ENCODE measurements around the gene KLK4. TPM values are rescaled to one million over a fixed set of nuclear protein-coding genes. Genes with fewer than 3 reads are reported as not detected.

The KLK4 gene
- not detected in 2 replicates for polyA plus RNA-seq (2012; rRNA removed)
- not detected in 2 replicates for polyA plus RNA-seq (2012; cell fraction: cytosol; rRNA removed)
- polyA plus RNA-seq (2012; cell fraction: nucleus; rRNA removed): not detected in 2 replicates

GRCh38 chr19:50911206-50912101 lies at the start of gene KLK4:
KLK4 (minus strand) TSS chr19:50911395; CDS start chr19:50910738, 657 bp downstream.
- CTCF ChIA-PET: interaction anchor here (1.3 to 2.2 kb wide), 2 partner anchors 11 to 128 kb away, joined by 3 to 16 read pairs; no protein-coding TSS in a partner anchor
- H4K20me1 ChIP-seq (ENCODE audit: insufficient read depth): no peaks in the 10 kb centered on the region
- H3K36me3 ChIP-seq (replicated peaks in 1 of 2; ENCODE audit: control insufficient read depth in 1 of 2, insufficient read depth in 2 of 2, low read length in 1 of 2): no peaks in the 10 kb centered on the region
- WGBS (ENCODE audit: low lambda C conversion rate): 6% methylated on average over 8 of the region's 9 CpGs
- no peak for DNase-seq
- no peaks in the 10 kb centered on the region for H3K9me2 ChIP-seq
- no peak within 1 kb of the TSS for H3K4me2 ChIP-seq
- H3F3A ChIP-seq (replicated peaks; ENCODE audit: insufficient read depth): no peaks in the 10 kb centered on the region
- no peaks in the 10 kb centered on the region for H3K9me3 ChIP-seq
- H3K4me3 ChIP-seq (ENCODE audit: low read depth in 2 of 2, low read length in 1 of 2): no peak within 1 kb of the TSS
- H3K27ac ChIP-seq (ENCODE audit: low read depth in 2 of 2, low read length in 1 of 2): no peak within 1 kb of the TSS
- POLR2A ChIA-PET: no interaction called here
- H3K9ac ChIP-seq: no peak within 1 kb of the TSS
- H3K4me1 ChIP-seq (ENCODE audit: control insufficient read depth in 1 of 2, insufficient read depth in 2 of 2, low read depth in 1 of 2, low read length in 1 of 2): no peaks in the 10 kb centered on the region
- no peak within 1 kb of the TSS for H2AFZ ChIP-seq (ENCODE audit: low read depth)
- TF ChIP-seq, protein P1, sequence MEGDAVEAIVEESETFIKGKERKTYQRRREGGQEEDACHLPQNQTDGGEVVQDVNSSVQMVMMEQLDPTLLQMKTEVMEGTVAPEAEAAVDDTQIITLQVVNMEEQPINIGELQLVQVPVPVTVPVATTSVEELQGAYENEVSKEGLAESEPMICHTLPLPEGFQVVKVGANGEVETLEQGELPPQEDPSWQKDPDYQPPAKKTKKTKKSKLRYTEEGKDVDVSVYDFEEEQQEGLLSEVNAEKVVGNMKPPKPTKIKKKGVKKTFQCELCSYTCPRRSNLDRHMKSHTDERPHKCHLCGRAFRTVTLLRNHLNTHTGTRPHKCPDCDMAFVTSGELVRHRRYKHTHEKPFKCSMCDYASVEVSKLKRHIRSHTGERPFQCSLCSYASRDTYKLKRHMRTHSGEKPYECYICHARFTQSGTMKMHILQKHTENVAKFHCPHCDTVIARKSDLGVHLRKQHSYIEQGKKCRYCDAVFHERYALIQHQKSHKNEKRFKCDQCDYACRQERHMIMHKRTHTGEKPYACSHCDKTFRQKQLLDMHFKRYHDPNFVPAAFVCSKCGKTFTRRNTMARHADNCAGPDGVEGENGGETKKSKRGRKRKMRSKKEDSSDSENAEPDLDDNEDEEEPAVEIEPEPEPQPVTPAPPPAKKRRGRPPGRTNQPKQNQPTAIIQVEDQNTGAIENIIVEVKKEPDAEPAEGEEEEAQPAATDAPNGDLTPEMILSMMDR (IDR thresholded peaks at IDR 0.05): no peak
- no peak for TF ChIP-seq MXI1 (IDR thresholded peaks at IDR 0.05; ENCODE audit: low read depth, low read length)
- TF ChIP-seq RXRA (IDR thresholded peaks at IDR 0.05; ENCODE audit: borderline replicate concordance, low read depth): no peak
- TF ChIP-seq JUND (IDR thresholded peaks at IDR 0.05): no peak
- no peak for TF ChIP-seq MAX (IDR thresholded peaks at IDR 0.05; ENCODE audit: low read depth)
- no peak for TF ChIP-seq RFX5 (IDR thresholded peaks at IDR 0.05; ENCODE audit: low read length)
- no peak for TF ChIP-seq CHD2 (IDR thresholded peaks at IDR 0.05; ENCODE audit: low read length, partially characterized antibody)
- no peak for TF ChIP-seq RCOR1 (IDR thresholded peaks at IDR 0.05; ENCODE audit: low read length)
- TF ChIP-seq YY1 (IDR thresholded peaks at IDR 0.05; ENCODE audit: low read depth): no peak
- TF ChIP-seq NRF1 (IDR thresholded peaks at IDR 0.05; ENCODE audit: low read depth, low read length): no peak
- TF ChIP-seq, protein P2, sequence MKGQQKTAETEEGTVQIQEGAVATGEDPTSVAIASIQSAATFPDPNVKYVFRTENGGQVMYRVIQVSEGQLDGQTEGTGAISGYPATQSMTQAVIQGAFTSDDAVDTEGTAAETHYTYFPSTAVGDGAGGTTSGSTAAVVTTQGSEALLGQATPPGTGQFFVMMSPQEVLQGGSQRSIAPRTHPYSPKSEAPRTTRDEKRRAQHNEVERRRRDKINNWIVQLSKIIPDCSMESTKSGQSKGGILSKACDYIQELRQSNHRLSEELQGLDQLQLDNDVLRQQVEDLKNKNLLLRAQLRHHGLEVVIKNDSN (IDR thresholded peaks at IDR 0.05; ENCODE audit: borderline replicate concordance, low read depth): no peak
- H3K27me3 ChIP-seq (ENCODE audit: insufficient read depth): peaks cover 90% of the 10 kb centered on the region
- no peaks in the 10 kb centered on the region for H3K79me2 ChIP-seq (ENCODE audit: insufficient read depth)

GRCh38 chr19:50959731-50960500 lies 48.7 kb upstream of the KLK4 start:
- DNase-seq: no peak
- CTCF ChIA-PET: no interaction called here

More at GRCh38 chr19:50959731-50960500, 48.7 kb upstream of the KLK4 start:
- Histone ChIP-seq H2AFZ (ENCODE audit: low read depth) (no peak overlapping the region), H3K4me3 (ENCODE audit: low read depth in 2 of 2, low read length in 1 of 2) (no peak overlapping the region), H3F3A (replicated peaks; ENCODE audit: insufficient read depth) (no peaks in the 10 kb centered on the region), H4K20me1 (ENCODE audit: insufficient read depth) (no peaks in the 10 kb centered on the region), H3K4me2 (no peak overlapping the region), H3K4me1 (ENCODE audit: control insufficient read depth in 1 of 2, insufficient read depth in 2 of 2, low read depth in 1 of 2, low read length in 1 of 2) (no peaks in the 10 kb centered on the region), H3K9me2 (no peaks in the 10 kb centered on the region), H3K9ac (no peak overlapping the region), H3K36me3 (replicated peaks in 1 of 2; ENCODE audit: control insufficient read depth in 1 of 2, insufficient read depth in 2 of 2, low read length in 1 of 2) (no peaks in the 10 kb centered on the region), H3K79me2 (ENCODE audit: insufficient read depth) (no peaks in the 10 kb centered on the region), H3K27ac (ENCODE audit: low read depth in 2 of 2, low read length in 1 of 2) (no peak overlapping the region), H3K27me3 (ENCODE audit: insufficient read depth) (peaks cover 27% of the 10 kb centered on the region; the same call in 1 of the 2 replicates), H3K9me3 (no peaks in the 10 kb centered on the region)
- POLR2A ChIA-PET: no interaction called here
- WGBS (ENCODE audit: low lambda C conversion rate): 4% methylated on average over 9 of the region's 9 CpGs
- TF ChIP-seq MXI1 (IDR thresholded peaks at IDR 0.05; ENCODE audit: low read depth, low read length) (no peak), RXRA (IDR thresholded peaks at IDR 0.05; ENCODE audit: borderline replicate concordance, low read depth) (no peak)

Measured in SK-N-SH (cell line).